KMS-11 (cell line): ENCODE data around the gene PSMA8.
"Not testable (repeated sequence)": the region's sequence is repeated elsewhere in the genome, so short reads cannot be mapped to it uniquely, and the experiment has no call there.

Source experiments
- H2AFZ ChIP-seq: fragments of 200-600 bp; sonication (generic); 2 replicates; pipeline ENCODE4 v1.6.1; 2016; ENCODE audit warnings: antibody characterized with exemption, mixed run types, low read depth
- H3K27ac ChIP-seq: fragments of 200-600 bp; sonication (generic); 2 replicates; pipeline ENCODE4 v1.6.1; 2016; ENCODE audit warnings: mild to moderate bottlenecking, mixed run types
- H3K27me3 ChIP-seq: fragments of 200-600 bp; sonication (generic); 2 replicates; pipeline ENCODE4 v1.6.1; 2017; ENCODE audit warnings: mild to moderate bottlenecking, low read depth, mixed run types, moderate library complexity; ENCODE audit not compliant: insufficient read depth
- H3K36me3 ChIP-seq: fragments of 200-600 bp; sonication (generic); 2 replicates; pipeline ENCODE4 v1.6.1; 2017; ENCODE audit warnings: mild to moderate bottlenecking, mixed run types; ENCODE audit not compliant: insufficient read depth
- H3K4me1 ChIP-seq: fragments of 200-600 bp; sonication (generic); 2 replicates; pipeline ENCODE4 v1.6.1; 2016; ENCODE audit warnings: mild to moderate bottlenecking, low read depth, mixed run types; ENCODE audit not compliant: poor library complexity, severe bottlenecking
- H3K4me2 ChIP-seq: fragments of 200-600 bp; sonication (generic); 2 replicates; pipeline ENCODE4 v1.7.0; 2016; ENCODE audit warnings: mild to moderate bottlenecking, mixed run types
- H3K4me3 ChIP-seq: fragments of 200-600 bp; sonication (generic); IDR thresholded peaks from 2 replicates; pipeline ENCODE4 v1.6.1; 2017; ENCODE audit warnings: low read depth, low read length, mixed read lengths; ENCODE audit not compliant: insufficient read depth
- H3K79me2 ChIP-seq: fragments of 200-600 bp; sonication (generic); 2 replicates; pipeline ENCODE4 v1.6.1; 2016; ENCODE audit warnings: low read depth, mixed run types; ENCODE audit not compliant: insufficient read depth
- H3K9ac ChIP-seq: fragments of 200-600 bp; sonication (generic); 2 replicates; pipeline ENCODE4 v1.6.1; 2016; ENCODE audit warnings: mild to moderate bottlenecking, mixed run types
- H4K20me1 ChIP-seq: fragments of 200-600 bp; sonication (generic); 2 replicates; pipeline ENCODE4 v1.6.1; 2016; ENCODE audit warnings: mild to moderate bottlenecking, mixed run types; ENCODE audit not compliant: insufficient read depth
- TF ChIP-seq, protein P1 (sequence below): fragments of 200-600 bp; sonication (generic); conservative IDR thresholded peaks from 2 replicates; pipeline ENCODE4 v1.6.1; 2017; ENCODE audit warnings: low read depth, mild to moderate bottlenecking, antibody characterized with exemption, low read length, moderate library complexity, mixed read lengths

Gene PSMA8

DNA sequence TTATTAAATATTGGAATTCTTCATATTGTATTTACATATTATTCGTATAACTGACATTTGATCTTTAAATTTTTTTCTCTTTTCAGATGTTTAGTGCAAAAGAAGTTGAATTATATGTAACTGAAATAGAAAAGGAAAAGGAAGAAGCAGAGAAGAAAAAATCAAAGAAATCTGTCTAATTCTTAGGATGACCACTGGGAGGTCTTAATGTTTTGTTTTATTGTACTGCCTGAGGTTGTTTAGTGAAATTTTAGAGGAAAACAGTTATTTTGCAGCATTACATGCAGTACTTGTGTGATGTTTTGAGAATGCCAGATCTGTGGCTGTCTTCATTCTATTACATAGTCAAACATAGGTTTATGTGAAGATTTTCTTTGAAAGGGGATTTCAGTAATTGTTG, 58.6 kb downstream of the PSMA8 start:
- TF ChIP-seq, protein P1, sequence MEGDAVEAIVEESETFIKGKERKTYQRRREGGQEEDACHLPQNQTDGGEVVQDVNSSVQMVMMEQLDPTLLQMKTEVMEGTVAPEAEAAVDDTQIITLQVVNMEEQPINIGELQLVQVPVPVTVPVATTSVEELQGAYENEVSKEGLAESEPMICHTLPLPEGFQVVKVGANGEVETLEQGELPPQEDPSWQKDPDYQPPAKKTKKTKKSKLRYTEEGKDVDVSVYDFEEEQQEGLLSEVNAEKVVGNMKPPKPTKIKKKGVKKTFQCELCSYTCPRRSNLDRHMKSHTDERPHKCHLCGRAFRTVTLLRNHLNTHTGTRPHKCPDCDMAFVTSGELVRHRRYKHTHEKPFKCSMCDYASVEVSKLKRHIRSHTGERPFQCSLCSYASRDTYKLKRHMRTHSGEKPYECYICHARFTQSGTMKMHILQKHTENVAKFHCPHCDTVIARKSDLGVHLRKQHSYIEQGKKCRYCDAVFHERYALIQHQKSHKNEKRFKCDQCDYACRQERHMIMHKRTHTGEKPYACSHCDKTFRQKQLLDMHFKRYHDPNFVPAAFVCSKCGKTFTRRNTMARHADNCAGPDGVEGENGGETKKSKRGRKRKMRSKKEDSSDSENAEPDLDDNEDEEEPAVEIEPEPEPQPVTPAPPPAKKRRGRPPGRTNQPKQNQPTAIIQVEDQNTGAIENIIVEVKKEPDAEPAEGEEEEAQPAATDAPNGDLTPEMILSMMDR = no peak
- H3K27me3 ChIP-seq = no peaks in the 10 kb centered on the region
- no peak overlapping the region for H3K4me3 ChIP-seq
- no peak overlapping the region for H2AFZ ChIP-seq
- no peaks in the 10 kb centered on the region for H3K36me3 ChIP-seq
- no peaks in the 10 kb centered on the region for H4K20me1 ChIP-seq
- H3K4me1 ChIP-seq = peaks cover 33% of the 10 kb centered on the region
- no peaks in the 10 kb centered on the region for H3K79me2 ChIP-seq
- H3K9ac ChIP-seq = no peak overlapping the region
- H3K27ac ChIP-seq = no peak overlapping the region
- H3K4me2 ChIP-seq = no peak overlapping the region

DNA sequence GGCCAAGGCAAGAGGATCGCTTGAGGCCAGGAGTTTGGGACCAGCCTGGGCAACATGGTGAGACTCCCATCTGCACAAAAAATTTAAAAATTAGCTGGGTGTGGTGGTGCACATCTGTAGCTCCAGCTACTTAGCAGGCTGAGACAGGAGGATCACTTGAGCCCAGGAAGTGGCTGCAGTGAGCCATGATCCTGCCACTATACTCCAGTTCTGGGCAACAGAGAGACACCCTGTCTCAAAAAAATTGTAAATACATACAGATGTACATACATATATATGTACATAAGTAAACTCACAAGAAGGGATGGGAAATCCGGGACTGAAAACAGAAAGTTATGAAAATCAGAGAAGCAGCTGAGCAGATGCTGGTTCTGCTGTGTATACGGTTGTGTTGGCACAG, 62.9 kb downstream of the PSMA8 start:
- H3K4me3 ChIP-seq = no peak overlapping the region
- H3K36me3 ChIP-seq = no peaks in the 10 kb centered on the region
- no peak overlapping the region for H3K27ac ChIP-seq
- no peak overlapping the region for H3K4me2 ChIP-seq
- TF ChIP-seq, protein P1 = no peak
- no peaks in the 10 kb centered on the region for H3K27me3 ChIP-seq
- peaks cover 14% of the 10 kb centered on the region for H3K4me1 ChIP-seq
- H4K20me1 ChIP-seq = no peaks in the 10 kb centered on the region
- H3K9ac ChIP-seq = no peak overlapping the region
- H3K79me2 ChIP-seq = no peaks in the 10 kb centered on the region
- no peak overlapping the region for H2AFZ ChIP-seq

DNA sequence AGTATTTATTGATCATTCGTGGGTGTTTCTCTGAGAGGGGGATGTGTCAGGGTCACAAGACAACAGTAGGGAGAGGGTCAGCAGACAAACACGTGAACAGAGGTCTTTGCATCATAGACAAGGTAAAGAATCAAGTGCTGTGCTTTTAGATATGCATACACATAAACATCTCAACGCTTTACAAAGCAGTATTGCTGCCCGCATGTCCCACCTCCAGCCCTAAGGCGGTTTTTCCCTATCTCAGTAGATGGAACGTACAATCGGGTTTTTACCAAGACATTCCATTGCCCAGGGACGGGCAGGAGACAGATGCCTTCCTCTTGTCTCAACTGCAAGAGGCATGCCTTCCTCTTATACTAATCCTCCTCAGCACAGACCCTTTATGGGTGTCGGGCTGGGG, 68.3 kb downstream of the PSMA8 start:
- not testable (repeated sequence) for H3K9ac ChIP-seq, H3K79me2 ChIP-seq, H3K27me3 ChIP-seq, H3K4me3 ChIP-seq, H2AFZ ChIP-seq, H3K27ac ChIP-seq, H3K36me3 ChIP-seq, H4K20me1 ChIP-seq, H3K4me2 ChIP-seq
- peaks cover 11% of the 10 kb centered on the region for H3K4me1 ChIP-seq

DNA sequence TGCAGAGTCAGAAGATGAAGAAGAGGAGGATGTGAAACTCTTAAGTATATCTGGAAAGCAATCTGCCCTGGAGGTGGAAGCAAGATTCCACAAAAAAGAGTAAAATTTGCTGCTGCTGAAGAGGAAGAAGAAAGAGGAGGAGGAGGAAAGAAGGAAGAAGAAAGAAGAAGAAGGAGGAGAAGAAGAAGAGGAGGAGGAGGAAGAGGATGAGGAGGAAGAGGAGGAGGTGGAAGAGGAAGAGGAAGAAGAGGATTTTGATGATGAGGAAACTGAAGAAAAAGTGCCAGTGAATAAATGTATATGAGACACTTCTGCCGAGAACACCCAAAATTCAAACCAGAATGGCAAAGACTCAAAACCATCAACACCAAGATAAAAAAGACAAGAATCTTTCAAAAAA, 71.6 kb downstream of the PSMA8 start:
- H3K4me1 ChIP-seq = peaks cover 17% of the 10 kb centered on the region
- no peaks in the 10 kb centered on the region for H3K79me2 ChIP-seq
- no peak overlapping the region for H3K9ac ChIP-seq
- H3K36me3 ChIP-seq = no peaks in the 10 kb centered on the region
- no peak overlapping the region for H2AFZ ChIP-seq
- TF ChIP-seq, protein P1 = no peak
- no peak overlapping the region for H3K4me3 ChIP-seq
- H4K20me1 ChIP-seq = no peaks in the 10 kb centered on the region
- no peak overlapping the region for H3K4me2 ChIP-seq
- H3K27me3 ChIP-seq = no peaks in the 10 kb centered on the region
- no peak overlapping the region for H3K27ac ChIP-seq

DNA sequence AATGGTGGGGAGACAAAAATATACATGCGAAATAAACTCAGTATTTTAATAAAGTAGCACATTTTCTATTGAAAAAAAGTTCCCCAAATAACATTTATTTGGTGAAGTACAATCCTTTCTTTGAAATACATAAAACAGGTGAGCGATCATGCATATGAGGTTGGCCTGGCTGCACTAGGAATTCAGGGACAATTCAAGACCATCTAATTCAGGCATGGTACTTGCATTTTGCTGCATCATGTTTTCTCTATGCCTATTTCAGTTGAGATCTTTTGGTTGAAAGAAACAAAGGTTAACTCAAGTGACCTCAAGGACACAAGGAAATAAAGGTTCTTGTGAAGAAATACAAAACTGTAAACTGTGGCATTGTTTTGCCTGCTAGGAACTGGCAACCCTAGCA, 72.8 kb downstream of the PSMA8 start:
- Histone ChIP-seq H3K9ac (no peak overlapping the region), H3K4me2 (no peak overlapping the region), H3K4me1 (peaks cover 20% of the 10 kb centered on the region), H2AFZ (no peak overlapping the region), H3K79me2 (no peaks in the 10 kb centered on the region), H3K27ac (no peak overlapping the region), H3K4me3 (no peak overlapping the region), H3K36me3 (no peaks in the 10 kb centered on the region), H3K27me3 (no peaks in the 10 kb centered on the region), H4K20me1 (no peaks in the 10 kb centered on the region)
- TF ChIP-seq, protein P1 = no peak
